ENCODE measurements around the gene PHKB.
"Not testable (repeated sequence)": the region's sequence is repeated elsewhere in the genome, so short reads cannot be mapped to it uniquely, and the experiment has no call there.

Gene PHKB

GRCh38 chr16:47519037-47519436 lies 57.9 kb downstream of the PHKB start:
- no peak for DNase-seq

GRCh38 chr16:47519546-47519945 lies 58.4 kb downstream of the PHKB start:
- no peak for DNase-seq

- no peak for DNase-seq
These were observed 59.0 kb downstream of the PHKB start for GRCh38 chr16:47519996-47520679.

DNA sequence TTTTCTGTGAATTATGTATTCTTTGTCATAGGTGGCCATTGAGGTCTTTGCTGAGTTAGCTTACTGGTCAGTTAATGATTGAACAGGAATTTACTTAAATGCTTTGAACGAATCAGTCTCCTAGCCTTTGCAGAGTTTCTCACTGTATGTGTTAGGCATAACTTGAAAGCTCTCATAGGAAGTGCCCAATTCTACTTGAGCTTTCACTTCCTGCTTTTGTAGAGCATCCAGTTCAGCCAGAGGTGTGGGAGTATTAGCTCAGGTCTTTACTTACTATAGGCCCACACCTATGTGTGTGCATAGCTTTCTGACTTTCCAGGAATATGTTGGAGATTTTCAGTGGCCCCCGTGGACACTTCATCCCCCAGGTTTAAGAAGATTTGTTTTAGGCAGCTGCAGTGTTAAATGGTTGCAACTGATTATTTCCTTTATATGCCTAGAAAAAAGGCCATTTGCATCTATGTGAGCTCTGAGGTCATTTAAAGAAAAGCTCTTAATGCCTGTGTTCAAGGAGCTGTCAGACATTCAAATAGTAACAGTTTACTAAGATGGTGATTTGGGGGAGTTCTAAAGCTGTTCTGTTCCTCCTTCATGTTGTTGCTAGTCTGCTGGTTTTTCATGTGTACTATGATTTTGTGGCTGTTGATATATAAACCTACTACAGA lies 62.3 kb downstream of the PHKB start:
- DNase-seq, result no peak

DNA sequence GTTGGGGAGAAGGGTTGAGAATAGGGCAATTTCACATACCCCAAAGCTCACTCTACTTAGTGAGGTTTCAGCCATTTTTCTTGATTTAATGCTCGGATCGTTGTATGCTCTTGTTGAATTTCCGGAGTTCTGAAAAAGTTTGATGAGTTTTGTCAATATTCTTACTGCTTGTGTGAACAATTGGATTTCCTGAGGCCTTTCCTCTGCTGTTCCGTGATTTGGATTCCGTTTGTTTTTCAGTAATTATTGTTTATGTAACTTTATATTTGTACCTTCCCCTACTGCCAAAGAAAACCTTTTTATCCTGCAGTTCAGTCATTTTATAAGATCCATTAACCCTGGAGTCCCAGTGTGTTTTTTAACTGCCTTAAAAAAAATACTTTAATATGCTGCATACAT lies 62.9 kb downstream of the PHKB start:
- no peak for DNase-seq

GRCh38 chr16:47528431-47528830 lies 67.3 kb downstream of the PHKB start:
- no peak for DNase-seq

DNA sequence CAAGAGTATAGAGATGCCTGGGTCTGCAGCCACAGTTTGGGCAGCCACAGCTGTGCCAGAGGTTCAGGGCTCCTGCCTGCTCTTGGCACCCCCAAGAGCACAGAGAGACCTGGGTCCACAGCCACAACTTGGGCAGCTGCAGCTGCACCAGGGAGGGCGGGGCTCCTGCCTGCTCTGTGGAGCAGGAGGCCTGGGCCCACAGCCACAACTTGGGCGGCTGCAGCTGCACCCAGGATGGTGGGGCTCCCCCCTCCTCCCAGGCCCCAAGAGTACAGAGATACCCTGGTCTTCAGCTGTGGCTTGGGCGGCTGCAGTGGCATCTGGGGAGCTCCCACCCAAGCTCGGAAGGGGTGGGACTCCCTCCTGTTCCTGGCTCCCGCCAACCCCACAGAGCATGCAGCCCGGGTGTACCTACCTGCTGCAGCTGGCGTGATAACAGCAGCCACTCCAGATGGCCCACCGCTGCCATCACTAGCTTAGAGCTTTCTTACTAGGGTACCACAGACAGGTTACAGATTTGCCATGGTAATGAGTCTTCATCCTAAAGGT lies 72.7 kb downstream of the PHKB start:
- no peak for DNase-seq

GRCh38 chr16:47538472-47538871 lies 77.3 kb downstream of the PHKB start:
- DNase-seq, result no peak

DNA sequence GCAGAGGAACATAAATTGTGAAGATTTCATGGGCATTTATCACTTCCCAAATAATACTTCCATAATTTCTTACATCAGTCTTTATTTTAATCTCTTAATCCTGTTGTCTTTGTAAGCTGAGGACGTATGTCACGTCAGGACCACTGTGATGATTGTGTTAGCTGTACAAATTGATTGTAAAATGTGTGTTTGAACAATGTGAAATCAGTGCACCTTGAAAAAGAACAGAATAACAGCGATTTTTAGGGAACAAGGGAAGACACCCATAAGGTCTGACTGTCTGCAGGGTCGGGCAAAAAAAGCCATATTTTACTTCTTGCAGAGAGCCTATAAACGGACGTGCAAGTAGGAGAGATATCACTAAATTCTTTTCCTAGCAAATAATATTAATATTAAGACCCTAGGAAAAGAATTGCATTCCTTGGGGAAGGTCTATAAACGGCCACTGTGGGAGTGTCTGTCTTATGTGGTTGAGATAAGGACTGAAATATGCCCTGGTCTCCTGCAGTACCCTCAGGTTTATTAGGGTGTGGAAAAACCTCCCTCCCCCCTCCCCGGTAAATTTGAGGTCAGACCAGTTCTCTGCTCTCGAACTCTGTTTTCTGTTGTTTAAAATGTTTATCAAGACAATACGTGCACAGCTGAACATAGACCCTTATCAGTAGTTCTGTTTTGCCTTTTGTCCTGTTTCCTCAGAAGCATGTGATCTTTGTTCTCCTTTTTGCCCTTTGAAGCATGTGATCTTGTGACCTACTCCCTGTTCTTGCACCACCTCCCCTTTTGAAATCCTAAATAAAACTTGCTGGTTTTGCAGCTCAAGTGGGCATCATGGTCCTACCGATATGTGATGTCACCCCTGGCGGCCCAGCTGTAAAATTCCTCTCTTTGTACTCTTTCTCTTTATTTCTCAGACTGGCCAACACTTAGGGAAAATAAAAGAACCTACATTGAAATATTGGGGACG lies 78.9 kb downstream of the PHKB start:
- not testable (repeated sequence) for DNase-seq

- not testable (repeated sequence) for DNase-seq
These were observed 80.0 kb downstream of the PHKB start for GRCh38 chr16:47541135-47541534.

GRCh38 chr16:47544255-47544654 lies 83.1 kb downstream of the PHKB start:
- DNase-seq, result not testable (repeated sequence)

GRCh38 chr16:47551185-47551584 lies 90.1 kb downstream of the PHKB start:
- DNase-seq, result not testable (repeated sequence)

- not testable (repeated sequence) for DNase-seq
These were observed 90.6 kb downstream of the PHKB start for GRCh38 chr16:47551767-47552166.

- DNase-seq, result no peak
These were observed 92.9 kb downstream of the PHKB start for GRCh38 chr16:47553853-47554564.

DNA sequence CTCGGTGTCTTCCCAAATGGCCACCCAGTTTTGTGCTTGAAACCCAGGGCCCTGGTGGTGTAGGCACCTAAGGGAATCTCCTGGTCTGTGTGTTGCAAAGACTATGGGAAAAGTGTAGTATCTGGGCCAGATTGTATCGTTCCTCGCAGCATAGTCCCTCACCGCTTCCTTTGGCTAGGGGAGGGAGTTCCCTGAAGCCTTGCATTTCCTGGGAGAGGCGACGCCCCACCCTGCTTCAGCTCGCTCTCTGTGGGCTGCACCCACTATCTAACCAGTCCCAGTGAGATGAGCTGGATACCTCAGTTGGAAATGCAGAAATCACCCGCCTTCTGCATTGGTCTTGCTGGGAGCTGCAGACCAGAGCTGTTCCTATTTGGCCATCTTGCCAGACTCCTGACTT lies 93.5 kb downstream of the PHKB start:
- DNase-seq, result not testable (repeated sequence)

GRCh38 chr16:47561286-47561685 lies 100.2 kb downstream of the PHKB start:
- DNase-seq, result no peak

GRCh38 chr16:47562366-47562765 lies 101.2 kb downstream of the PHKB start:
- DNase-seq, result no peak

- DNase-seq, result peak; percentile 31 to 59
These were observed 104.3 kb downstream of the PHKB start for GRCh38 chr16:47565454-47565853.

DNA sequence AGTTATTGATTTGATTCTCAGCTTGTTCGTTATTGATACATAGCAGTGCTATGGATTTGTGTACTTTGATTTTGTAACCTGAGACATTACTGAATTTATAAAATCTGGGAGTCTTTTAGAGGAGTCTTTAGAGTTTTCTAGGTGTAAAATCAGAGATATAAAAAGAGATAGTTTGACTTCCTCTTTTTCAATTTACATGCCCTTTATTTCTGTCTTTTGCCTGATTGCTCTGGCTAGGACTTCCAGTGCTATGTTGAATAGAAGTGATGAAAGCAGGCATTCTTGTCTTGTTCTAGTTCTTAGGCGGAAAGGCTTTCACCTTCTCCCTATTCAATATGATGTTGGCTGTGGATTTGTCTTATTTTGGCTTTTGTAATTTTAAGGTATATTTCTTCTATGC lies 106.2 kb downstream of the PHKB start:
- no peak for DNase-seq

DNA sequence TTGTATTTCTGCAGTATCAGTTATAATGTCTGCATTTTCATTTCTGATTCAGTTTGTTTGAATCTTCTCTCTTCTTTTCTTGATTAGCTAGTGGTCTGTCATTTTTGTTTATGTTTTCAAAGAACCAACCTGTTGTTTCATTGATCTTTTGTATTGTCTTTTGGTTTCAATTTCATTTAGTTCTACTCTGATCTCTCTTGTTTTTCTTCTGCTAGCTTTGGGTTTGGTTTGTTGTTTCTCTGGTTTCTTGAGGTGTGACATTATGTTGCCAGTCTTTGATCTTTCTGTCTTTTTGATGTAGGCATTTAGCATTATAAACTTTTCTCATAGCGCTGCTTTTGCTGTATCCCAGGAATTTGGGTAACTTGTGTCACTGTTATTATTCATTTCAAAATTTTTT lies 107.2 kb downstream of the PHKB start:
- DNase-seq, result peak in 1 of 2 donors; percentile 40

- DNase-seq, result no peak
These were observed 109.9 kb downstream of the PHKB start for GRCh38 chr16:47571049-47571448.

- no peak for DNase-seq
These were observed 110.6 kb downstream of the PHKB start for GRCh38 chr16:47571711-47572110.
